Lower leg skin (tissue), 4 donors: ENCODE measurements around the gene CSNK2A3. TPM values are rescaled to one million over a fixed set of nuclear protein-coding genes. Genes with fewer than 3 reads are reported as not detected.
A peak's percentile ranks its signal among the peaks of the same experiment; 100 is the strongest.

Source experiments
- DNase-seq, 2 donors: peaks; one replicate each; pipeline ENCODE4 v3.0.0-alpha.2; 2019; ENCODE audit warnings: low spot score in 2 of 2
- H3K4me3 ChIP-seq: fragments of 200-600 bp; sonication (generic); 2 replicates; pipeline ENCODE4 v1.5.1; 2017; ENCODE audit warnings: mild to moderate bottlenecking, low read depth; ENCODE audit not compliant: poor library complexity, severe bottlenecking
- POLR2A ChIP-seq, 2 donors: fragments of 450-650 bp; IDR thresholded peaks; one replicate each; pipeline ENCODE4 v1.6.1; 2016 to 2017; ENCODE audit warnings: antibody characterized with exemption in 2 of 2, mild to moderate bottlenecking in 1 of 2, moderate library complexity in 1 of 2
- WGBS, 2 donors: methylation state at CpG; one replicate each; pipeline ENCODE4 v1.1.5; 2018; 5-methylcytosine and 5-hydroxymethylcytosine counted together
- intact Hi-C: fragments of 100-400 bp; cut with DNase I; formaldehyde crosslinking; loops from one replicate; pipeline ENCODE4 v1.15.0; 2023; ENCODE audit warnings: low total_unique reads
- total RNA-seq, 4 donors: library from RNA; depleted of rRNA; stranded (reverse); fragments of >200 nt; gene quantifications; one replicate each; pipeline ENCODE4 v1.1.0, GENCODE V29; 2016
- TF ChIP-seq, protein P1 (sequence below), 3 donors: fragments of 450-650 bp; IDR thresholded peaks; one replicate each; pipeline ENCODE4 v1.5.1; 2016; ENCODE audit warnings: antibody characterized with exemption in 3 of 3, mild to moderate bottlenecking in 3 of 3, moderate library complexity in 2 of 3

Gene CSNK2A3
- total RNA-seq, 4 donors from 2014 or later = 0.49 to 3.0 (median 0.84) TPM

DNA sequence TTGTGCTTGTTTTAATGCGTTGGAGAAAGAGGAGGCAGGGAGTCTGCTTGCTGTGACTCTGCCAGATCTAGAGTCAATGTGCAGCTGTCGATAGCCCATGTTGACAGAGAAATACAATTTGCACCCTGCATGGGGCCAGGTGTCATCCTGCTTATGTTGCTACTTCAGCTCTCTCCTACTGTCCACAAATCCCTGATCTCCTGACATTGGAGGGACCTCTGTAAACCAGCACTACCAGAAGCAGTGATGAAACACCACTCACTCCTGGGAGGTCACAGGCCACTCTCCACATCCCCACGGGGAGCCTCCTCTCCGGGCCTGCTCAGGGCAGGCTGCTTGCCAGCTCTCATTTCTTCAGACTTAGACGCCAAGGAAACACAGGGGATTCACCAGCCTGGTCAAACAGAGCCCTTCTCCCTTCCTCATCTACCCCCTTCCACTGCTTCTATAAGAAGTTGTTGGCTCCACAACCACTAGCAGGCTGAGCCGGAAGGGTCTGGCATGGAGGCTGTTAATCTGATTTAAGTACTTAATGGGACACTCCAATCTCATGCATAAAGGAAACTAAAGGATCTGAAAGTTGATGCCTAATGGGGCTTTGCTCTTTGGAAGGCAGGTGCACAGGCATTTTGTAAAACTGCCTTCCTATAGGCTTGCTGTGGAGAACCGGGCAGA is 29.9 kb upstream of the CSNK2A3 start:
- no peak overlapping the region for H3K4me3 ChIP-seq
- no peak for TF ChIP-seq POLR2A (IDR thresholded peaks at IDR 0.05)
- TF ChIP-seq, protein P1, sequence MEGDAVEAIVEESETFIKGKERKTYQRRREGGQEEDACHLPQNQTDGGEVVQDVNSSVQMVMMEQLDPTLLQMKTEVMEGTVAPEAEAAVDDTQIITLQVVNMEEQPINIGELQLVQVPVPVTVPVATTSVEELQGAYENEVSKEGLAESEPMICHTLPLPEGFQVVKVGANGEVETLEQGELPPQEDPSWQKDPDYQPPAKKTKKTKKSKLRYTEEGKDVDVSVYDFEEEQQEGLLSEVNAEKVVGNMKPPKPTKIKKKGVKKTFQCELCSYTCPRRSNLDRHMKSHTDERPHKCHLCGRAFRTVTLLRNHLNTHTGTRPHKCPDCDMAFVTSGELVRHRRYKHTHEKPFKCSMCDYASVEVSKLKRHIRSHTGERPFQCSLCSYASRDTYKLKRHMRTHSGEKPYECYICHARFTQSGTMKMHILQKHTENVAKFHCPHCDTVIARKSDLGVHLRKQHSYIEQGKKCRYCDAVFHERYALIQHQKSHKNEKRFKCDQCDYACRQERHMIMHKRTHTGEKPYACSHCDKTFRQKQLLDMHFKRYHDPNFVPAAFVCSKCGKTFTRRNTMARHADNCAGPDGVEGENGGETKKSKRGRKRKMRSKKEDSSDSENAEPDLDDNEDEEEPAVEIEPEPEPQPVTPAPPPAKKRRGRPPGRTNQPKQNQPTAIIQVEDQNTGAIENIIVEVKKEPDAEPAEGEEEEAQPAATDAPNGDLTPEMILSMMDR (IDR thresholded peaks at IDR 0.05) = no peak
- peak in 1 of 2 donors; percentile 54 for DNase-seq
- intact Hi-C loops = no loop called here
- WGBS, 2 donors = 78 to 80% methylated on average over 7 of the region's 7 CpGs

DNA sequence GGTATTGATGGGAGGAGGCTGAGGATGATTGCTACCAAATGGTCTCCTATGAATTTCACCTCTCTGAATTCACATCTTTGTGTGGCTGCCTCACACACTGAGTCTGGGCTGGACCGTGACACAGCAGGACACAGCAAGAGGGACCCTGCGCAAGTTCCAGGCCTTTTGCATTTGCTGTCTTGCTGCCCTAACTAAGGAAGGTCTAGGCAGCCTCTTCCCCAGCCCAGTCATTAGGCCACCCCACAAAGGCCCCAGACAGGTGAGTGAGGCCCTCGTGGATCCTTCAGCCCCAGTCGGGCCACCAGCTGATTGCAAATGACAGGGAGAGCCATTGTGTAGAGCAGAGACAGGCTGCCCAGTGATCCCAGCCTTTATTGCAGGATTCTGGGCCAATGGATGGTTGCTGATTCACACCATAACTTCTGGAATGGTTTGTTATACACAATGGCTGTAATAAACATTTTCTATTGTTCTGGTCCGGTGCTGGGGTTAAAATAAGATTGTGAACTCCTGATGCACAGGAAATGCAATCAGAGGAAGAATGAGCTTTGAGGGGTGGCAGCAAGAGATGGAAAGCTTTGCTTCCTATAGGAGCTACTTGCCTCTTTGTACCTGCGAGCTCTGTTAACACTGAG is 28.5 kb upstream of the CSNK2A3 start:
- peak in 1 of 2 donors; percentile 53 for DNase-seq
- 89 to 93% methylated on average over 6 of the region's 6 CpGs for WGBS, 2 donors
- H3K4me3 ChIP-seq = no peak overlapping the region
- TF ChIP-seq, protein P1 (IDR thresholded peaks at IDR 0.05) = no peak
- no peak for TF ChIP-seq POLR2A (IDR thresholded peaks at IDR 0.05)
- intact Hi-C loops = no loop called here

DNA sequence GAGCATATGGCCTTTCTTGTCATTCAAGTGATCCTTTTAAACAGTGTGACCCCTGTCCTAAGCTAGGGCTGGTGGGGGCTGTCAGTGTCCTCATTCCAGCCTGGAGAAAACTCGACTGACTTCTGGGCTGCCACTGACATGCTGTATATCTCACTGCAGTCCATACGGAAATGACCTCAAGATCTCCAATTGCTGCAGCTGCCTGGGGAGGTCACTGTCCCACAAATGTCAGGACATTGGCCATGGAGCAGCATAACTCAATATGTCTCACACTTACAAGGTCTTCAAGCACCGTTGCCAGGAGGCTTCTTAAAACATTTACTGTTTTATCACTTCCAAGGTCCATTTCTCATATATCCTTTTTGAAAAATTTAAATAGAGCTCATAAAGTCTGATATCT is 27.8 kb upstream of the CSNK2A3 start:
- intact Hi-C loops = no loop called here
- peak in 1 of 2 donors; percentile 17 for DNase-seq
- no peak for TF ChIP-seq POLR2A (IDR thresholded peaks at IDR 0.05)
- TF ChIP-seq, protein P1 (IDR thresholded peaks at IDR 0.05) = no peak
- no peak overlapping the region for H3K4me3 ChIP-seq
- WGBS, 2 donors = 76 to 88% methylated on average over 3 of the region's 3 CpGs

DNA sequence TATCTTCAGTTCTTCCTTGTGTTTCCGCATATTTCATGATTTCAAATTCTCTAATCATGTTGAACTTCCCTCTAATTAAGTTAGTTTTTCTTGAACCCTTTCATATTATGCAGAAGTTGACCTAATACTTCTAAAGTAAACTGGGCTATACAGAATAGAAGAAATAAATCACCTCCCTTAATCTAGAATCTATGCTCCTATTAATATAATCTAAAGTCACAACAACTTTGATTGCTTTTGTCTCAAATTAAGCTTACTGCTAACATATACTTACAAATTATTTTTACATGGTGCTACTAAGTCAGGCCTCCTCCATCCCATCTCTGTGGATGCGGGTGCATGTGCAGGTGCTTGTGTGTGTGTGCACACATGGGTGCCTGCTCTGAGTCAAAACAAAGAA is 27.3 kb upstream of the CSNK2A3 start:
- DNase-seq = no peak
- 95 to 98% methylated on average over 2 of the region's 2 CpGs for WGBS, 2 donors
- no peak overlapping the region for H3K4me3 ChIP-seq
- TF ChIP-seq, protein P1 (IDR thresholded peaks at IDR 0.05) = no peak
- TF ChIP-seq POLR2A (IDR thresholded peaks at IDR 0.05) = no peak
- intact Hi-C loops = no loop called here

DNA sequence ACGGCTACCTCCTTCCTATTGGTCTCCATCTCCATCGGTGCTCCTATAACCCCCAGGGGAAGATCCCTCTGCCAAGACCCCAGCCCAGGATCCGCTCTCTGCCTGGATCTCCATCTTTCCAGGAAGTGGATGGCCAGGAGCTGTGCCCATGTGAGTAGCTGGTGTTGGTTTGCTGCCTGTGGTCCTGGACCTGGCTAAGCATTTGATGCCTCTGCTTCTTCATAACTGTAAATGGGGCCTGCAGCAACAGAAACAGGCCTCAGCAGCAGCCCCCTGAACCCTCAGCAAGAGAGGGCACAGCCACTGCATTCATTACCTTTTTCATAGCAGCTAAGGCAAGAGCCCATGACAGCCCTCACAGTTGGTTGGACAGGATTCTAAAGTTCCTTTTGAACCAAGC is 26.6 kb upstream of the CSNK2A3 start:
- WGBS, 2 donors = 86 to 100% methylated on average over 3 of the region's 3 CpGs
- H3K4me3 ChIP-seq = no peak overlapping the region
- intact Hi-C loops = no loop called here
- TF ChIP-seq POLR2A (IDR thresholded peaks at IDR 0.05) = no peak
- TF ChIP-seq, protein P1 (IDR thresholded peaks at IDR 0.05) = no peak
- DNase-seq = peak in 1 of 2 donors; percentile 56
